Endothelial cell of umbilical vein (primary cell): ENCODE data around the gene TESK2.

Experiments
- EZH2 ChIP-seq: IDR thresholded peaks from 2 replicates; pipeline ENCODE4 v1.6.1; 2012; ENCODE audit warnings: borderline replicate concordance, low read depth, mild to moderate bottlenecking, moderate library complexity, low read length, inconsistent platforms; ENCODE audit not compliant: severe bottlenecking
- POLR2AphosphoS5 ChIP-seq: IDR thresholded peaks from 2 replicates; pipeline ENCODE4 v1.6.1; 2012; ENCODE audit warnings: low read depth, mild to moderate bottlenecking, control low read depth, low read length, moderate library complexity; ENCODE audit not compliant: insufficient read depth
- TF ChIP-seq, protein P1 (sequence below), 2 donors: IDR thresholded peaks; 1 replicate in 1 of 2; 2 replicates in 1 of 2; pipeline ENCODE4 v1.5.1; 2011; ENCODE audit warnings: low read length in 2 of 2, mild to moderate bottlenecking in 2 of 2, moderate library complexity in 2 of 2, control low read depth in 1 of 2, inconsistent platforms in 1 of 2, low read depth in 1 of 2; ENCODE audit not compliant: insufficient read depth in 1 of 2; ENCODE audit errors: extremely low read depth in 1 of 2

- TF ChIP-seq POLR2AphosphoS5 (no peak), EZH2 (no peak)
- TF ChIP-seq, protein P1, sequence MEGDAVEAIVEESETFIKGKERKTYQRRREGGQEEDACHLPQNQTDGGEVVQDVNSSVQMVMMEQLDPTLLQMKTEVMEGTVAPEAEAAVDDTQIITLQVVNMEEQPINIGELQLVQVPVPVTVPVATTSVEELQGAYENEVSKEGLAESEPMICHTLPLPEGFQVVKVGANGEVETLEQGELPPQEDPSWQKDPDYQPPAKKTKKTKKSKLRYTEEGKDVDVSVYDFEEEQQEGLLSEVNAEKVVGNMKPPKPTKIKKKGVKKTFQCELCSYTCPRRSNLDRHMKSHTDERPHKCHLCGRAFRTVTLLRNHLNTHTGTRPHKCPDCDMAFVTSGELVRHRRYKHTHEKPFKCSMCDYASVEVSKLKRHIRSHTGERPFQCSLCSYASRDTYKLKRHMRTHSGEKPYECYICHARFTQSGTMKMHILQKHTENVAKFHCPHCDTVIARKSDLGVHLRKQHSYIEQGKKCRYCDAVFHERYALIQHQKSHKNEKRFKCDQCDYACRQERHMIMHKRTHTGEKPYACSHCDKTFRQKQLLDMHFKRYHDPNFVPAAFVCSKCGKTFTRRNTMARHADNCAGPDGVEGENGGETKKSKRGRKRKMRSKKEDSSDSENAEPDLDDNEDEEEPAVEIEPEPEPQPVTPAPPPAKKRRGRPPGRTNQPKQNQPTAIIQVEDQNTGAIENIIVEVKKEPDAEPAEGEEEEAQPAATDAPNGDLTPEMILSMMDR (IDR thresholded peaks at IDR 0.05; ENCODE audit: extremely low read depth in 1 of 2, insufficient read depth in 1 of 2, low read depth in 1 of 2, low read length in 2 of 2) = no peak
Observed at GRCh38 chr1:45317166-45317565, 173.8 kb downstream of the TESK2 start.
